HepG2 (cell line): ENCODE measurements around the gene CA6. TPM values are rescaled to one million over a fixed set of nuclear protein-coding genes. Genes with fewer than 3 reads are reported as not detected.

Source experiments
- ATF2 ChIP-seq: sonication (generic); formaldehyde crosslinking; IDR thresholded peaks from 2 replicates; pipeline ENCODE4 v1.4.0; 2020; ENCODE audit warnings: missing genetic modification reagents
- ATF7 ChIP-seq, 2 experiments: fragments of 450-650 bp in 1 of 2; sonication (generic) in 1 of 2; formaldehyde crosslinking in 1 of 2; IDR thresholded peaks; 2 replicates each; pipeline versions ENCODE4 v1.4.0 to v1.6.1; 2016 to 2020; ENCODE audit warnings: antibody characterized with exemption in 1 of 2, mild to moderate bottlenecking in 1 of 2, missing genetic modification reagents in 1 of 2
- DMAP1 ChIP-seq: IDR thresholded peaks from 2 replicates; pipeline ENCODE4 v1.6.1; 2016
- ELF3 ChIP-seq: IDR thresholded peaks from 2 replicates; pipeline ENCODE4 v1.6.1; 2016; ENCODE audit warnings: missing genetic modification reagents, missing compliant biosample characterization
- FOXP1 ChIP-seq, 2 experiments: fragments of 450-650 bp in 1 of 2; IDR thresholded peaks; 2 replicates each; pipeline ENCODE4 v1.6.1; 2017 to 2018; ENCODE audit warnings: antibody characterized with exemption in 1 of 2
- HMG20B ChIP-seq: conservative IDR thresholded peaks from 2 replicates; pipeline ENCODE4 v1.6.1; 2016; ENCODE audit warnings: missing genetic modification reagents, missing compliant biosample characterization
- MYC ChIP-seq: sonication (generic); formaldehyde crosslinking; IDR thresholded peaks from 2 replicates; pipeline ENCODE4 v1.9.0; 2021; ENCODE audit warnings: missing genetic modification reagents, borderline replicate concordance
- RNF2 ChIP-seq: fragments of 450-650 bp; conservative IDR thresholded peaks from 2 replicates; pipeline ENCODE4 v1.6.1; 2016; ENCODE audit warnings: low read depth
- TEAD3 ChIP-seq: optimal IDR thresholded peaks from 2 replicates; pipeline ENCODE3; 2016; ENCODE audit warnings: borderline replicate concordance
- ZBTB21 ChIP-seq: sonication (generic); formaldehyde crosslinking; IDR thresholded peaks from 2 replicates; pipeline ENCODE4 v1.4.0; 2020; ENCODE audit warnings: missing genetic modification reagents
- ZEB1 ChIP-seq: IDR thresholded peaks from 2 replicates; pipeline ENCODE4 v1.6.1; 2012; ENCODE audit warnings: mild to moderate bottlenecking, low read depth, inconsistent platforms; ENCODE audit not compliant: insufficient replicate concordance
- ZMYM3 ChIP-seq: sonication (generic); formaldehyde crosslinking; IDR thresholded peaks from 2 replicates; pipeline ENCODE4 v1.5.1; 2020; ENCODE audit warnings: mild to moderate bottlenecking, missing genetic modification reagents
- ZNF121 ChIP-seq: sonication (generic); formaldehyde crosslinking; IDR thresholded peaks from 2 replicates; pipeline ENCODE4 v1.5.0; 2020; ENCODE audit warnings: mild to moderate bottlenecking, missing genetic modification reagents
- ZNF138 ChIP-seq: sonication (generic); formaldehyde crosslinking; IDR thresholded peaks from 2 replicates; pipeline ENCODE4 v1.5.0; 2020; ENCODE audit warnings: mild to moderate bottlenecking, low read depth, missing genetic modification reagents
- ZNF207 ChIP-seq: fragments of 450-650 bp; IDR thresholded peaks from 2 replicates; pipeline ENCODE4 v1.6.1; 2016; ENCODE audit warnings: antibody characterized with exemption, borderline replicate concordance
- ZNF230 ChIP-seq: sonication (generic); formaldehyde crosslinking; IDR thresholded peaks from 2 replicates; pipeline ENCODE4 v1.4.0; 2020; ENCODE audit warnings: mild to moderate bottlenecking, missing genetic modification reagents
- ZNF24 ChIP-seq: fragments of 450-650 bp; IDR thresholded peaks from 2 replicates; pipeline ENCODE4 v1.6.1; 2017; ENCODE audit warnings: antibody characterized with exemption, mild to moderate bottlenecking
- ZNF331 ChIP-seq: sonication (generic); formaldehyde crosslinking; IDR thresholded peaks from 2 replicates; pipeline ENCODE4 v1.4.0; 2020; ENCODE audit warnings: missing genetic modification reagents
- ZNF337 ChIP-seq: sonication (generic); formaldehyde crosslinking; IDR thresholded peaks from 2 replicates; pipeline ENCODE4 v1.5.1; 2020; ENCODE audit warnings: missing genetic modification reagents, low read depth, mild to moderate bottlenecking, borderline replicate concordance
- ZNF44 ChIP-seq: sonication (generic); formaldehyde crosslinking; IDR thresholded peaks from 2 replicates; pipeline ENCODE4 v1.5.1; 2020; ENCODE audit warnings: mild to moderate bottlenecking, missing genetic modification reagents
- ZNF496 ChIP-seq: sonication (generic); formaldehyde crosslinking; IDR thresholded peaks from 2 replicates; pipeline ENCODE4 v1.8.1; 2023; ENCODE audit warnings: mild to moderate bottlenecking, moderate library complexity, missing genetic modification reagents; ENCODE audit not compliant: insufficient replicate concordance
- ZNF841 ChIP-seq: sonication (generic); formaldehyde crosslinking; IDR thresholded peaks from 2 replicates; pipeline ENCODE4 v1.8.1; 2023; ENCODE audit warnings: missing genetic modification reagents, borderline replicate concordance
- polyA plus RNA-seq, 8 experiments: library from polyadenylated mRNA; depleted of rRNA in 3 of 8; stranded (reverse) in 7 of 8; unstranded in 1 of 8; fragments of >200 nt; fragmentation: Illumina TruSeq in 4 of 8; extraction: Trizol in 4 of 8; gene quantifications; 2 replicates each; pipeline versions ENCODE4 v1.2.1 to v1.2.3, GENCODE V29; 2011 to 2016; ENCODE audit warnings: low read depth in 4 of 8, missing spikeins in 1 of 8, mixed read lengths in 1 of 8; ENCODE audit not compliant: insufficient read depth in 1 of 8
- total RNA-seq, 5 experiments: library from RNA; depleted of rRNA; stranded (reverse); fragments of >200 nt; fragmentation: Illumina TruSeq; extraction: Trizol; gene quantifications; 2 replicates each; pipeline ENCODE4 v1.2.3, GENCODE V29; 2016; ENCODE audit warnings: low read depth in 1 of 5
- TF ChIP-seq, protein P1 (sequence below): sonication (generic); formaldehyde crosslinking; IDR thresholded peaks from 2 replicates; pipeline ENCODE4 v1.5.1; 2020; ENCODE audit warnings: missing genetic modification reagents, mild to moderate bottlenecking, borderline replicate concordance
- TF ChIP-seq, protein P2 (sequence below): sonication (generic); formaldehyde crosslinking; IDR thresholded peaks from 2 replicates; pipeline ENCODE4 v1.4.0; 2020; ENCODE audit warnings: mild to moderate bottlenecking, missing genetic modification reagents
- TF ChIP-seq, protein P3 (sequence below): sonication (generic); formaldehyde crosslinking; IDR thresholded peaks from 2 replicates; pipeline ENCODE4 v1.4.0; 2020; ENCODE audit warnings: low read depth, mild to moderate bottlenecking, missing genetic modification reagents

Gene CA6
- total and polyA plus RNA-seq, 2 of the 13 experiments (the other 11 are each of a cell fraction or from before 2014, with no cell fraction given): not detected

DNA sequence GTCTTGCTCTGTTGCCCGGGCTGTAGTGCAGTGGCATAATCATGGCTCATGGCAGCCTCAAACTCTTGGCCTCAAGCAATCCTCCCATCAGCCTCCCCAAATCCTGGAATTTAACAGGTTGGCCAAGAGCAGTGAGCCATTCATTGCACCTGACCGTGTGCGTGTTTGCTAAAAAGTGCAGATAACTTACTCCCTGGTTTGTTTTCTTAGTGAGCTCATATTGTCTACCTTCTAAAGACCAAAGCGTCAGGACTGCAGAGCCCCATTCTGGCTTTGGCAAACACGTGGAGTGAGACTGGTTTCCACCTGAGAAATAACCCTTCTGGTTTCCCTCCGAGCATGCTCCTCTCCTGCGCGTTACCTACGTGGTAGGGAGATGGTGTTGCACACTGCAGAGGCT is 32.2 kb upstream of the CA6 start (continued):
- TF ChIP-seq, protein P1, sequence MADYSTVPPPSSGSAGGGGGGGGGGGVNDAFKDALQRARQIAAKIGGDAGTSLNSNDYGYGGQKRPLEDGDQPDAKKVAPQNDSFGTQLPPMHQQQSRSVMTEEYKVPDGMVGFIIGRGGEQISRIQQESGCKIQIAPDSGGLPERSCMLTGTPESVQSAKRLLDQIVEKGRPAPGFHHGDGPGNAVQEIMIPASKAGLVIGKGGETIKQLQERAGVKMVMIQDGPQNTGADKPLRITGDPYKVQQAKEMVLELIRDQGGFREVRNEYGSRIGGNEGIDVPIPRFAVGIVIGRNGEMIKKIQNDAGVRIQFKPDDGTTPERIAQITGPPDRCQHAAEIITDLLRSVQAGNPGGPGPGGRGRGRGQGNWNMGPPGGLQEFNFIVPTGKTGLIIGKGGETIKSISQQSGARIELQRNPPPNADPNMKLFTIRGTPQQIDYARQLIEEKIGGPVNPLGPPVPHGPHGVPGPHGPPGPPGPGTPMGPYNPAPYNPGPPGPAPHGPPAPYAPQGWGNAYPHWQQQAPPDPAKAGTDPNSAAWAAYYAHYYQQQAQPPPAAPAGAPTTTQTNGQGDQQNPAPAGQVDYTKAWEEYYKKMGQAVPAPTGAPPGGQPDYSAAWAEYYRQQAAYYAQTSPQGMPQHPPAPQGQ (CRISPR knock-in tag): no peak
- no peak for TF ChIP-seq ZNF138 (CRISPR knock-in tag)
- TF ChIP-seq ATF2 (CRISPR knock-in tag): peak; percentile 64; the same call in 1 of the 2 replicates
- TF ChIP-seq ELF3 (CRISPR knock-in tag): peak; percentile 83
- TF ChIP-seq, protein P2, sequence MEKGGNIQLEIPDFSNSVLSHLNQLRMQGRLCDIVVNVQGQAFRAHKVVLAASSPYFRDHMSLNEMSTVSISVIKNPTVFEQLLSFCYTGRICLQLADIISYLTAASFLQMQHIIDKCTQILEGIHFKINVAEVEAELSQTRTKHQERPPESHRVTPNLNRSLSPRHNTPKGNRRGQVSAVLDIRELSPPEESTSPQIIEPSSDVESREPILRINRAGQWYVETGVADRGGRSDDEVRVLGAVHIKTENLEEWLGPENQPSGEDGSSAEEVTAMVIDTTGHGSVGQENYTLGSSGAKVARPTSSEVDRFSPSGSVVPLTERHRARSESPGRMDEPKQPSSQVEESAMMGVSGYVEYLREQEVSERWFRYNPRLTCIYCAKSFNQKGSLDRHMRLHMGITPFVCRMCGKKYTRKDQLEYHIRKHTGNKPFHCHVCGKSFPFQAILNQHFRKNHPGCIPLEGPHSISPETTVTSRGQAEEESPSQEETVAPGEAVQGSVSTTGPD (CRISPR knock-in tag): 0 out of 2 replicates have a peak, but pooled peaks have one; percentile 44
- TF ChIP-seq ZNF121: peak; percentile 84
- 0 out of 2 replicates have a peak, but pooled peaks have one; percentile 51 for TF ChIP-seq ZNF44 (CRISPR knock-in tag)
- TF ChIP-seq ZNF337 (CRISPR knock-in tag): no peak; the same call in 1 of the 2 replicates
- 0 out of 2 replicates have a peak, but pooled peaks have one; percentile 26 for TF ChIP-seq HMG20B (CRISPR knock-in tag)
- no peak for TF ChIP-seq ZNF207
- no peak for TF ChIP-seq ATF7 (IDR thresholded peaks at IDR 0.05)
- peak; percentile 76; the same call in 1 of the 2 replicates for TF ChIP-seq ATF7 (CRISPR knock-in tag; IDR thresholded peaks at IDR 0.05)
- TF ChIP-seq FOXP1 (IDR thresholded peaks at IDR 0.05): no peak
- TF ChIP-seq FOXP1 (CRISPR knock-in tag; IDR thresholded peaks at IDR 0.05): peak; percentile 64; the same call in 1 of the 2 replicates
- TF ChIP-seq ZNF24: no peak
- TF ChIP-seq, protein P3, sequence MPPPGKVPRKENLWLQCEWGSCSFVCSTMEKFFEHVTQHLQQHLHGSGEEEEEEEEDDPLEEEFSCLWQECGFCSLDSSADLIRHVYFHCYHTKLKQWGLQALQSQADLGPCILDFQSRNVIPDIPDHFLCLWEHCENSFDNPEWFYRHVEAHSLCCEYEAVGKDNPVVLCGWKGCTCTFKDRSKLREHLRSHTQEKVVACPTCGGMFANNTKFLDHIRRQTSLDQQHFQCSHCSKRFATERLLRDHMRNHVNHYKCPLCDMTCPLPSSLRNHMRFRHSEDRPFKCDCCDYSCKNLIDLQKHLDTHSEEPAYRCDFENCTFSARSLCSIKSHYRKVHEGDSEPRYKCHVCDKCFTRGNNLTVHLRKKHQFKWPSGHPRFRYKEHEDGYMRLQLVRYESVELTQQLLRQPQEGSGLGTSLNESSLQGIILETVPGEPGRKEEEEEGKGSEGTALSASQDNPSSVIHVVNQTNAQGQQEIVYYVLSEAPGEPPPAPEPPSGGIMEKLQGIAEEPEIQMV (CRISPR knock-in tag): peak; percentile 65; the same call in 1 of the 2 replicates
- peak; percentile 61 for TF ChIP-seq ZEB1
- TF ChIP-seq ZBTB21 (CRISPR knock-in tag): peak; percentile 71
- peak; percentile 77 for TF ChIP-seq ZMYM3 (CRISPR knock-in tag)
- no peak for TF ChIP-seq ZNF841 (CRISPR knock-in tag)
- peak; percentile 73; the same call in 1 of the 2 replicates for TF ChIP-seq MYC
- peak; percentile 54; the same call in 1 of the 2 replicates for TF ChIP-seq ZNF230 (CRISPR knock-in tag)
- TF ChIP-seq DMAP1 (CRISPR knock-in tag): 0 out of 2 replicates have a peak, but pooled peaks have one; percentile 46
- peak; percentile 57; the same call in 1 of the 2 replicates for TF ChIP-seq RNF2
- TF ChIP-seq ZNF496 (CRISPR knock-in tag): no peak
- TF ChIP-seq TEAD3 (CRISPR knock-in tag): peak; percentile 85
- TF ChIP-seq ZNF331 (CRISPR knock-in tag): peak; percentile 96
